A673 (cell line): ENCODE measurements around the gene AOPEP.

ENCODE experiments used
- CTCF ChIP-seq: fragments of 300-800, 200-600 bp; sonication (generic); conservative IDR thresholded peaks from 2 replicates; pipeline ENCODE4 v1.5.1; 2017; ENCODE audit warnings: low read depth, mild to moderate bottlenecking, antibody characterized with exemption, low read length, moderate library complexity, mixed read lengths
- EZH2 ChIP-seq: fragments of 200-600 bp; sonication (generic); IDR thresholded peaks from 2 replicates; pipeline ENCODE4 v1.6.1; 2017; ENCODE audit warnings: borderline replicate concordance, low read depth, mild to moderate bottlenecking, mixed read lengths, antibody characterized with exemption, low read length; ENCODE audit not compliant: poor library complexity, severe bottlenecking

- TF ChIP-seq EZH2 (no peak), CTCF (no peak)
These were observed 177.5 kb downstream of the AOPEP start for GRCh38 chr9:94903961-94904421.
